ENCODE results near the gene EBF3.

EBF3 gene

GRCh38 chr10:129875993-129876726, 87.9 kb downstream of the EBF3 start:
- Histone ChIP-seq H3K4me3 (ENCODE audit: insufficient read depth, low read depth, low read length, poor library complexity, severe bottlenecking) (no peak overlapping the region), H3K9me3 (ENCODE audit: control insufficient read depth, low read length) (no peaks in the 10 kb centered on the region), H3K4me1 (ENCODE audit: control insufficient read depth, insufficient read depth, low read length, poor library complexity, severe bottlenecking) (no peaks in the 10 kb centered on the region), H3K27ac (ENCODE audit: insufficient read depth, low read length, poor library complexity, severe bottlenecking) (no peak overlapping the region), H3K36me3 (ENCODE audit: control insufficient read depth, insufficient read depth, low read length) (no peaks in the 10 kb centered on the region), H3K27me3 (replicated peaks; ENCODE audit: control insufficient read depth, insufficient read depth, low read length, poor library complexity, severe bottlenecking) (no peaks in the 10 kb centered on the region)
- no peak for DNase-seq

GRCh38 chr10:129873351-129873750, 90.7 kb downstream of the EBF3 start:
- DNase-seq = no peak
- H3K27me3 ChIP-seq (replicated peaks; ENCODE audit: control insufficient read depth, insufficient read depth, low read length, poor library complexity, severe bottlenecking) = no peaks in the 10 kb centered on the region

GRCh38 chr10:129871966-129872365, 92.1 kb downstream of the EBF3 start:
- Histone ChIP-seq H3K36me3 (ENCODE audit: control insufficient read depth, insufficient read depth, low read length) (no peaks in the 10 kb centered on the region), H3K27ac (ENCODE audit: insufficient read depth, low read length, poor library complexity, severe bottlenecking) (no peak overlapping the region), H3K4me1 (ENCODE audit: control insufficient read depth, insufficient read depth, low read length, poor library complexity, severe bottlenecking) (no peaks in the 10 kb centered on the region), H3K9me3 (ENCODE audit: control insufficient read depth, low read length) (no peaks in the 10 kb centered on the region), H3K27me3 (replicated peaks; ENCODE audit: control insufficient read depth, insufficient read depth, low read length, poor library complexity, severe bottlenecking) (no peaks in the 10 kb centered on the region), H3K4me3 (ENCODE audit: insufficient read depth, low read depth, low read length, poor library complexity, severe bottlenecking) (no peak overlapping the region)
- DNase-seq = no peak

More at GRCh38 chr10:129873351-129873750, 90.7 kb downstream of the EBF3 start:
- H3K27ac ChIP-seq (ENCODE audit: insufficient read depth, low read length, poor library complexity, severe bottlenecking) = no peak overlapping the region
- H3K9me3 ChIP-seq (ENCODE audit: control insufficient read depth, low read length) = no peaks in the 10 kb centered on the region
- no peaks in the 10 kb centered on the region for H3K4me1 ChIP-seq (ENCODE audit: control insufficient read depth, insufficient read depth, low read length, poor library complexity, severe bottlenecking)
- H3K4me3 ChIP-seq (ENCODE audit: insufficient read depth, low read depth, low read length, poor library complexity, severe bottlenecking) = no peak overlapping the region
- no peaks in the 10 kb centered on the region for H3K36me3 ChIP-seq (ENCODE audit: control insufficient read depth, insufficient read depth, low read length)

- no peak for DNase-seq
- Histone ChIP-seq H3K4me1 (ENCODE audit: control insufficient read depth, insufficient read depth, low read length, poor library complexity, severe bottlenecking) (no peaks in the 10 kb centered on the region), H3K9me3 (ENCODE audit: control insufficient read depth, low read length) (no peaks in the 10 kb centered on the region), H3K4me3 (ENCODE audit: insufficient read depth, low read depth, low read length, poor library complexity, severe bottlenecking) (no peak overlapping the region), H3K27ac (ENCODE audit: insufficient read depth, low read length, poor library complexity, severe bottlenecking) (no peak overlapping the region), H3K27me3 (replicated peaks; ENCODE audit: control insufficient read depth, insufficient read depth, low read length, poor library complexity, severe bottlenecking) (no peaks in the 10 kb centered on the region), H3K36me3 (ENCODE audit: control insufficient read depth, insufficient read depth, low read length) (no peaks in the 10 kb centered on the region)
Measured at GRCh38 chr10:129870961-129871621, 93.0 kb downstream of the EBF3 start.

GRCh38 chr10:129870474-129870757, 93.7 kb downstream of the EBF3 start:
- no peak overlapping the region for H3K27ac ChIP-seq (ENCODE audit: insufficient read depth, low read length, poor library complexity, severe bottlenecking)
- DNase-seq = no peak
- H3K27me3 ChIP-seq (replicated peaks; ENCODE audit: control insufficient read depth, insufficient read depth, low read length, poor library complexity, severe bottlenecking) = no peaks in the 10 kb centered on the region
- no peaks in the 10 kb centered on the region for H3K36me3 ChIP-seq (ENCODE audit: control insufficient read depth, insufficient read depth, low read length)
- H3K4me3 ChIP-seq (ENCODE audit: insufficient read depth, low read depth, low read length, poor library complexity, severe bottlenecking) = no peak overlapping the region
- no peaks in the 10 kb centered on the region for H3K4me1 ChIP-seq (ENCODE audit: control insufficient read depth, insufficient read depth, low read length, poor library complexity, severe bottlenecking)
- no peaks in the 10 kb centered on the region for H3K9me3 ChIP-seq (ENCODE audit: control insufficient read depth, low read length)

- Histone ChIP-seq H3K36me3 (ENCODE audit: control insufficient read depth, insufficient read depth, low read length) (no peaks in the 10 kb centered on the region), H3K4me3 (ENCODE audit: insufficient read depth, low read depth, low read length, poor library complexity, severe bottlenecking) (no peak overlapping the region), H3K27ac (ENCODE audit: insufficient read depth, low read length, poor library complexity, severe bottlenecking) (no peak overlapping the region), H3K9me3 (ENCODE audit: control insufficient read depth, low read length) (no peaks in the 10 kb centered on the region), H3K4me1 (ENCODE audit: control insufficient read depth, insufficient read depth, low read length, poor library complexity, severe bottlenecking) (no peaks in the 10 kb centered on the region), H3K27me3 (replicated peaks; ENCODE audit: control insufficient read depth, insufficient read depth, low read length, poor library complexity, severe bottlenecking) (no peaks in the 10 kb centered on the region)
- DNase-seq = no peak
Measured at GRCh38 chr10:129869596-129870473, 94.2 kb downstream of the EBF3 start.

GRCh38 chr10:129868449-129869035, 95.5 kb downstream of the EBF3 start:
- DNase-seq = no peak
- Histone ChIP-seq H3K36me3 (ENCODE audit: control insufficient read depth, insufficient read depth, low read length) (no peaks in the 10 kb centered on the region), H3K9me3 (ENCODE audit: control insufficient read depth, low read length) (no peaks in the 10 kb centered on the region), H3K27me3 (replicated peaks; ENCODE audit: control insufficient read depth, insufficient read depth, low read length, poor library complexity, severe bottlenecking) (no peaks in the 10 kb centered on the region), H3K27ac (ENCODE audit: insufficient read depth, low read length, poor library complexity, severe bottlenecking) (no peak overlapping the region), H3K4me3 (ENCODE audit: insufficient read depth, low read depth, low read length, poor library complexity, severe bottlenecking) (no peak overlapping the region), H3K4me1 (ENCODE audit: control insufficient read depth, insufficient read depth, low read length, poor library complexity, severe bottlenecking) (no peaks in the 10 kb centered on the region)

GRCh38 chr10:129867631-129868179, 96.4 kb downstream of the EBF3 start:
- H3K27me3 ChIP-seq (replicated peaks; ENCODE audit: control insufficient read depth, insufficient read depth, low read length, poor library complexity, severe bottlenecking) = no peaks in the 10 kb centered on the region

GRCh38 chr10:129866894-129867293, 97.2 kb downstream of the EBF3 start:
- Histone ChIP-seq H3K4me3 (ENCODE audit: insufficient read depth, low read depth, low read length, poor library complexity, severe bottlenecking) (no peak overlapping the region), H3K9me3 (ENCODE audit: control insufficient read depth, low read length) (no peaks in the 10 kb centered on the region), H3K27me3 (replicated peaks; ENCODE audit: control insufficient read depth, insufficient read depth, low read length, poor library complexity, severe bottlenecking) (no peaks in the 10 kb centered on the region), H3K36me3 (ENCODE audit: control insufficient read depth, insufficient read depth, low read length) (no peaks in the 10 kb centered on the region), H3K4me1 (ENCODE audit: control insufficient read depth, insufficient read depth, low read length, poor library complexity, severe bottlenecking) (no peaks in the 10 kb centered on the region), H3K27ac (ENCODE audit: insufficient read depth, low read length, poor library complexity, severe bottlenecking) (no peak overlapping the region)
- DNase-seq = no peak

More at GRCh38 chr10:129867631-129868179, 96.4 kb downstream of the EBF3 start:
- Histone ChIP-seq H3K27ac (ENCODE audit: insufficient read depth, low read length, poor library complexity, severe bottlenecking) (no peak overlapping the region), H3K4me3 (ENCODE audit: insufficient read depth, low read depth, low read length, poor library complexity, severe bottlenecking) (no peak overlapping the region), H3K36me3 (ENCODE audit: control insufficient read depth, insufficient read depth, low read length) (no peaks in the 10 kb centered on the region), H3K4me1 (ENCODE audit: control insufficient read depth, insufficient read depth, low read length, poor library complexity, severe bottlenecking) (no peaks in the 10 kb centered on the region), H3K9me3 (ENCODE audit: control insufficient read depth, low read length) (no peaks in the 10 kb centered on the region)
- DNase-seq = no peak

Measured in effector memory CD4-positive, alpha-beta T cell (primary cell).